HEK293 (cell line): Measurements from ENCODE around the gene RIMS4.

Experiments used
- CTCF ChIA-PET: fragments of 350-600 bp; formaldehyde crosslinking; extraction: SDS; loops from one replicate; lab custom pipeline; 2021; ENCODE audit warnings: antibody characterized with exemption; lab: Yijun Ruan, JAX
- POLR2A ChIA-PET: fragments of 300-600 bp; formaldehyde crosslinking; extraction: SDS; loops from one replicate; lab custom pipeline; 2020; ENCODE audit warnings: antibody characterized with exemption, inconsistent platforms; lab: Yijun Ruan, JAX
- H3K27ac ChIP-seq: fragments of 200-500 bp; sonication (Bioruptor generic); 2 replicates; pipeline ENCODE4 v1.5.1; 2014; ENCODE audit warnings: low read depth, low read length, control low read depth, inconsistent platforms; ENCODE audit errors: extremely low read depth
- H3K36me3 ChIP-seq, 2 experiments: fragments of 200-500 bp in 1 of 2; sonication (Bioruptor generic) in 1 of 2; 1 replicate in 1 of 2; 2 replicates in 1 of 2; pipeline ENCODE4 v1.5.1; 2014 to 2017; ENCODE audit warnings: inconsistent platforms in 2 of 2, low read length in 2 of 2; ENCODE audit not compliant: control insufficient read depth in 2 of 2, insufficient read depth in 1 of 2
- H3K4me1 ChIP-seq: fragments of 200-500 bp; sonication (Bioruptor generic); 2 replicates; pipeline ENCODE4 v1.5.1; 2014; ENCODE audit warnings: mild to moderate bottlenecking, low read length, inconsistent platforms; ENCODE audit not compliant: control insufficient read depth, insufficient read depth
- H3K4me3 ChIP-seq: 2 replicates; pipeline ENCODE4 v1.5.1; 2011; ENCODE audit warnings: low read depth, mild to moderate bottlenecking, control low read depth, low read length, moderate library complexity
- H3K9me3 ChIP-seq: fragments of 200-500 bp; sonication (Bioruptor generic); 2 replicates; pipeline ENCODE4 v1.5.1; 2014; ENCODE audit warnings: low read depth, low read length, inconsistent platforms; ENCODE audit not compliant: control insufficient read depth, insufficient read depth
- ZNF140 ChIP-seq: fragments of 450-650 bp; formaldehyde crosslinking; IDR thresholded peaks from 2 replicates; pipeline ENCODE4 v1.5.1; 2016; ENCODE audit warnings: missing biosample characterization, missing genetic modification characterization
- ZNF2 ChIP-seq: fragments of 450-650 bp; formaldehyde crosslinking; IDR thresholded peaks from 2 replicates; pipeline ENCODE4 v1.5.1; 2016; ENCODE audit warnings: missing biosample characterization, missing genetic modification characterization
- ZNF335 ChIP-seq: fragments of 450-650 bp; formaldehyde crosslinking; conservative IDR thresholded peaks from 2 replicates; pipeline ENCODE4 v1.5.1; 2016; ENCODE audit warnings: missing biosample characterization, missing genetic modification characterization
- ZNF48 ChIP-seq: fragments of 450-650 bp; formaldehyde crosslinking; IDR thresholded peaks from 2 replicates; pipeline ENCODE4 v1.5.1; 2016; ENCODE audit warnings: missing biosample characterization, missing genetic modification characterization
- ZNF600 ChIP-seq: fragments of 450-650 bp; formaldehyde crosslinking; IDR thresholded peaks from 2 replicates; pipeline ENCODE4 v1.5.1; 2016; ENCODE audit warnings: missing biosample characterization, missing genetic modification characterization
- ZNF792 ChIP-seq: fragments of 450-650 bp; formaldehyde crosslinking; IDR thresholded peaks from 2 replicates; pipeline ENCODE4 v1.5.1; 2016; ENCODE audit warnings: missing biosample characterization, missing genetic modification characterization
- TF ChIP-seq, protein P1 (sequence below): fragments of 450-650 bp; formaldehyde crosslinking; IDR thresholded peaks from 2 replicates; pipeline ENCODE4 v1.5.1; 2017; ENCODE audit warnings: missing biosample characterization, missing genetic modification characterization
- TF ChIP-seq, protein P2 (sequence below): fragments of 450-650 bp; formaldehyde crosslinking; IDR thresholded peaks from 2 replicates; pipeline ENCODE4 v1.5.1; 2016; ENCODE audit warnings: missing biosample characterization, missing genetic modification characterization, low read depth
- TF ChIP-seq, protein P3 (sequence below): fragments of 450-650 bp; formaldehyde crosslinking; conservative IDR thresholded peaks from 2 replicates; pipeline ENCODE4 v1.5.1; 2016; ENCODE audit warnings: low read depth, missing biosample characterization, missing genetic modification characterization
- TF ChIP-seq, protein P4 (sequence below): fragments of 450-650 bp; formaldehyde crosslinking; IDR thresholded peaks from 2 replicates; pipeline ENCODE4 v1.5.1; 2016; ENCODE audit warnings: missing biosample characterization, missing genetic modification characterization
- TF ChIP-seq, protein P5 (sequence below): fragments of 450-650 bp; formaldehyde crosslinking; IDR thresholded peaks from 2 replicates; pipeline ENCODE4 v1.5.1; 2016; ENCODE audit warnings: missing biosample characterization, missing genetic modification characterization
- TF ChIP-seq, protein P6 (sequence below): fragments of 450-650 bp; formaldehyde crosslinking; IDR thresholded peaks from 2 replicates; pipeline ENCODE4 v1.5.1; 2017; ENCODE audit warnings: missing biosample characterization, missing genetic modification characterization
- TF ChIP-seq, protein P7 (sequence below): fragments of 450-650 bp; IDR thresholded peaks from 2 replicates; pipeline ENCODE4 v1.5.1; 2018; ENCODE audit warnings: missing biosample characterization, missing genetic modification characterization
- TF ChIP-seq, protein P8 (sequence below): fragments of 450-650 bp; formaldehyde crosslinking; IDR thresholded peaks from 2 replicates; pipeline ENCODE4 v1.5.1; 2016; ENCODE audit warnings: missing biosample characterization, missing genetic modification characterization, borderline replicate concordance

RIMS4 gene

DNA sequence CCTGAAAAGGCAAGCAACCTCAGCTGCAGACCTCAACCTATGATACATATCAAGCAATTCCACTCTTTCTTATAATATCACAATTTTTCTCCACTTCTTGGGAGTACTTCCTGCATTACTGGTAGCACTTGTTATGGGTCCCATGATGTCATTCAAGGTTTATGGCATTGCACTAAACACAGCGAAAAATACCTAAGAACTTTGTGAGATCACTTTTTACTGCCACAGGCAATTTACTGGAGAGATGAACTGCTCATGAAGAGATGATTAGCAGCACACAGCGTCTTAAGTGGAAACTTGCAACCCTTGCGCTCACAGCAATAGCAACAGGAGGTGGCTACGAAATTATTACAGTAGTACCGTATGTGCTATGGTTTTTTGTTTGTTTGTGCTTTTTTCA, 19.3 kb upstream of the RIMS4 start:
- no peak overlapping the region for H3K27ac ChIP-seq
- H3K4me3 ChIP-seq, result no peak overlapping the region
- no peaks in the 10 kb centered on the region for H3K36me3 ChIP-seq
- ChIA-PET CTCF (no interaction called here), POLR2A (no interaction called here)
- H3K9me3 ChIP-seq, result no peaks in the 10 kb centered on the region
- H3K4me1 ChIP-seq, result no peaks in the 10 kb centered on the region
- TF ChIP-seq, protein P1, sequence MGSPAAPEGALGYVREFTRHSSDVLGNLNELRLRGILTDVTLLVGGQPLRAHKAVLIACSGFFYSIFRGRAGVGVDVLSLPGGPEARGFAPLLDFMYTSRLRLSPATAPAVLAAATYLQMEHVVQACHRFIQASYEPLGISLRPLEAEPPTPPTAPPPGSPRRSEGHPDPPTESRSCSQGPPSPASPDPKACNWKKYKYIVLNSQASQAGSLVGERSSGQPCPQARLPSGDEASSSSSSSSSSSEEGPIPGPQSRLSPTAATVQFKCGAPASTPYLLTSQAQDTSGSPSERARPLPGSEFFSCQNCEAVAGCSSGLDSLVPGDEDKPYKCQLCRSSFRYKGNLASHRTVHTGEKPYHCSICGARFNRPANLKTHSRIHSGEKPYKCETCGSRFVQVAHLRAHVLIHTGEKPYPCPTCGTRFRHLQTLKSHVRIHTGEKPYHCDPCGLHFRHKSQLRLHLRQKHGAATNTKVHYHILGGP (tag by site-specific recombination), result no peak
- TF ChIP-seq, protein P2, sequence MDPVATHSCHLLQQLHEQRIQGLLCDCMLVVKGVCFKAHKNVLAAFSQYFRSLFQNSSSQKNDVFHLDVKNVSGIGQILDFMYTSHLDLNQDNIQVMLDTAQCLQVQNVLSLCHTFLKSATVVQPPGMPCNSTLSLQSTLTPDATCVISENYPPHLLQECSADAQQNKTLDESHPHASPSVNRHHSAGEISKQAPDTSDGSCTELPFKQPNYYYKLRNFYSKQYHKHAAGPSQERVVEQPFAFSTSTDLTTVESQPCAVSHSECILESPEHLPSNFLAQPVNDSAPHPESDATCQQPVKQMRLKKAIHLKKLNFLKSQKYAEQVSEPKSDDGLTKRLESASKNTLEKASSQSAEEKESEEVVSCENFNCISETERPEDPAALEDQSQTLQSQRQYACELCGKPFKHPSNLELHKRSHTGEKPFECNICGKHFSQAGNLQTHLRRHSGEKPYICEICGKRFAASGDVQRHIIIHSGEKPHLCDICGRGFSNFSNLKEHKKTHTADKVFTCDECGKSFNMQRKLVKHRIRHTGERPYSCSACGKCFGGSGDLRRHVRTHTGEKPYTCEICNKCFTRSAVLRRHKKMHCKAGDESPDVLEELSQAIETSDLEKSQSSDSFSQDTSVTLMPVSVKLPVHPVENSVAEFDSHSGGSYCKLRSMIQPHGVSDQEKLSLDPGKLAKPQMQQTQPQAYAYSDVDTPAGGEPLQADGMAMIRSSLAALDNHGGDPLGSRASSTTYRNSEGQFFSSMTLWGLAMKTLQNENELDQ (tag by site-specific recombination), result no peak
- TF ChIP-seq ZNF2 (tag by site-specific recombination), result no peak
- TF ChIP-seq, protein P3, sequence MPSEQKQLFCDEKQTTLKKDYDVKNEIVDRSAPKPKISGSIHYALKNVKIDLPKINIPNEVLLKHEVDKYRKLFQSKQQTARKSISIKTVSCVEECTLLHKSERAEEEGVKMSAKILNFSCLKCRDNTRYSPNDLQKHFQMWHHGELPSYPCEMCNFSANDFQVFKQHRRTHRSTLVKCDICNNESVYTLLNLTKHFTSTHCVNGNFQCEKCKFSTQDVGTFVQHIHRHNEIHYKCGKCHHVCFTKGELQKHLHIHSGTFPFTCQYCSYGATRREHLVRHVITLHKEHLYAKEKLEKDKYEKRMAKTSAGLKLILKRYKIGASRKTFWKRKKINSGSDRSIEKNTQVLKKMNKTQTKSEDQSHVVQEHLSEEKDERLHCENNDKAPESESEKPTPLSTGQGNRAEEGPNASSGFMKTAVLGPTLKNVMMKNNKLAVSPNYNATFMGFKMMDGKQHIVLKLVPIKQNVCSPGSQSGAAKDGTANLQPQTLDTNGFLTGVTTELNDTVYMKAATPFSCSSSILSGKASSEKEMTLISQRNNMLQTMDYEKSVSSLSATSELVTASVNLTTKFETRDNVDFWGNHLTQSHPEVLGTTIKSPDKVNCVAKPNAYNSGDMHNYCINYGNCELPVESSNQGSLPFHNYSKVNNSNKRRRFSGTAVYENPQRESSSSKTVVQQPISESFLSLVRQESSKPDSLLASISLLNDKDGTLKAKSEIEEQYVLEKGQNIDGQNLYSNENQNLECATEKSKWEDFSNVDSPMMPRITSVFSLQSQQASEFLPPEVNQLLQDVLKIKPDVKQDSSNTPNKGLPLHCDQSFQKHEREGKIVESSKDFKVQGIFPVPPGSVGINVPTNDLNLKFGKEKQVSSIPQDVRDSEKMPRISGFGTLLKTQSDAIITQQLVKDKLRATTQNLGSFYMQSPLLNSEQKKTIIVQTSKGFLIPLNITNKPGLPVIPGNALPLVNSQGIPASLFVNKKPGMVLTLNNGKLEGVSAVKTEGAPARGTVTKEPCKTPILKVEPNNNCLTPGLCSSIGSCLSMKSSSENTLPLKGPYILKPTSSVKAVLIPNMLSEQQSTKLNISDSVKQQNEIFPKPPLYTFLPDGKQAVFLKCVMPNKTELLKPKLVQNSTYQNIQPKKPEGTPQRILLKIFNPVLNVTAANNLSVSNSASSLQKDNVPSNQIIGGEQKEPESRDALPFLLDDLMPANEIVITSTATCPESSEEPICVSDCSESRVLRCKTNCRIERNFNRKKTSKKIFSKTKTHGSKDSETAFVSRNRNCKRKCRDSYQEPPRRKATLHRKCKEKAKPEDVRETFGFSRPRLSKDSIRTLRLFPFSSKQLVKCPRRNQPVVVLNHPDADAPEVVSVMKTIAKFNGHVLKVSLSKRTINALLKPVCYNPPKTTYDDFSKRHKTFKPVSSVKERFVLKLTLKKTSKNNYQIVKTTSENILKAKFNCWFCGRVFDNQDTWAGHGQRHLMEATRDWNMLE (tag by site-specific recombination), result no peak
- TF ChIP-seq, protein P4, sequence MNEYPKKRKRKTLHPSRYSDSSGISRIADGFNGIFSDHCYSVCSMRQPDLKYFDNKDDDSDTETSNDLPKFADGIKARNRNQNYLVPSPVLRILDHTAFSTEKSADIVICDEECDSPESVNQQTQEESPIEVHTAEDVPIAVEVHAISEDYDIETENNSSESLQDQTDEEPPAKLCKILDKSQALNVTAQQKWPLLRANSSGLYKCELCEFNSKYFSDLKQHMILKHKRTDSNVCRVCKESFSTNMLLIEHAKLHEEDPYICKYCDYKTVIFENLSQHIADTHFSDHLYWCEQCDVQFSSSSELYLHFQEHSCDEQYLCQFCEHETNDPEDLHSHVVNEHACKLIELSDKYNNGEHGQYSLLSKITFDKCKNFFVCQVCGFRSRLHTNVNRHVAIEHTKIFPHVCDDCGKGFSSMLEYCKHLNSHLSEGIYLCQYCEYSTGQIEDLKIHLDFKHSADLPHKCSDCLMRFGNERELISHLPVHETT (tag by site-specific recombination), result 0 out of 2 replicates have a peak, but pooled peaks have one; percentile 35
- peak; percentile 69 for TF ChIP-seq ZNF600 (tag by site-specific recombination)
- TF ChIP-seq ZNF140, result peak; percentile 86; the same call in 1 of the 2 replicates
- no peak for TF ChIP-seq ZNF792 (tag by site-specific recombination)
- TF ChIP-seq ZNF48 (tag by site-specific recombination), result no peak
- TF ChIP-seq, protein P5, sequence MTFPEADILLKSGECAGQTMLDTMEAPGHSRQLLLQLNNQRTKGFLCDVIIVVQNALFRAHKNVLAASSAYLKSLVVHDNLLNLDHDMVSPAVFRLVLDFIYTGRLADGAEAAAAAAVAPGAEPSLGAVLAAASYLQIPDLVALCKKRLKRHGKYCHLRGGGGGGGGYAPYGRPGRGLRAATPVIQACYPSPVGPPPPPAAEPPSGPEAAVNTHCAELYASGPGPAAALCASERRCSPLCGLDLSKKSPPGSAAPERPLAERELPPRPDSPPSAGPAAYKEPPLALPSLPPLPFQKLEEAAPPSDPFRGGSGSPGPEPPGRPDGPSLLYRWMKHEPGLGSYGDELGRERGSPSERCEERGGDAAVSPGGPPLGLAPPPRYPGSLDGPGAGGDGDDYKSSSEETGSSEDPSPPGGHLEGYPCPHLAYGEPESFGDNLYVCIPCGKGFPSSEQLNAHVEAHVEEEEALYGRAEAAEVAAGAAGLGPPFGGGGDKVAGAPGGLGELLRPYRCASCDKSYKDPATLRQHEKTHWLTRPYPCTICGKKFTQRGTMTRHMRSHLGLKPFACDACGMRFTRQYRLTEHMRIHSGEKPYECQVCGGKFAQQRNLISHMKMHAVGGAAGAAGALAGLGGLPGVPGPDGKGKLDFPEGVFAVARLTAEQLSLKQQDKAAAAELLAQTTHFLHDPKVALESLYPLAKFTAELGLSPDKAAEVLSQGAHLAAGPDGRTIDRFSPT (tag by site-specific recombination), result peak; percentile 57; the same call in 1 of the 2 replicates
- TF ChIP-seq, protein P6, sequence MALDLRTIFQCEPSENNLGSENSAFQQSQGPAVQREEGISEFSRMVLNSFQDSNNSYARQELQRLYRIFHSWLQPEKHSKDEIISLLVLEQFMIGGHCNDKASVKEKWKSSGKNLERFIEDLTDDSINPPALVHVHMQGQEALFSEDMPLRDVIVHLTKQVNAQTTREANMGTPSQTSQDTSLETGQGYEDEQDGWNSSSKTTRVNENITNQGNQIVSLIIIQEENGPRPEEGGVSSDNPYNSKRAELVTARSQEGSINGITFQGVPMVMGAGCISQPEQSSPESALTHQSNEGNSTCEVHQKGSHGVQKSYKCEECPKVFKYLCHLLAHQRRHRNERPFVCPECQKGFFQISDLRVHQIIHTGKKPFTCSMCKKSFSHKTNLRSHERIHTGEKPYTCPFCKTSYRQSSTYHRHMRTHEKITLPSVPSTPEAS (tag by site-specific recombination), result no peak
- TF ChIP-seq, protein P7, sequence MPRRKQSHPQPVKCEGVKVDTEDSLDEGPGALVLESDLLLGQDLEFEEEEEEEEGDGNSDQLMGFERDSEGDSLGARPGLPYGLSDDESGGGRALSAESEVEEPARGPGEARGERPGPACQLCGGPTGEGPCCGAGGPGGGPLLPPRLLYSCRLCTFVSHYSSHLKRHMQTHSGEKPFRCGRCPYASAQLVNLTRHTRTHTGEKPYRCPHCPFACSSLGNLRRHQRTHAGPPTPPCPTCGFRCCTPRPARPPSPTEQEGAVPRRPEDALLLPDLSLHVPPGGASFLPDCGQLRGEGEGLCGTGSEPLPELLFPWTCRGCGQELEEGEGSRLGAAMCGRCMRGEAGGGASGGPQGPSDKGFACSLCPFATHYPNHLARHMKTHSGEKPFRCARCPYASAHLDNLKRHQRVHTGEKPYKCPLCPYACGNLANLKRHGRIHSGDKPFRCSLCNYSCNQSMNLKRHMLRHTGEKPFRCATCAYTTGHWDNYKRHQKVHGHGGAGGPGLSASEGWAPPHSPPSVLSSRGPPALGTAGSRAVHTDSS (tag by site-specific recombination), result no peak
- peak; percentile 43 for TF ChIP-seq ZNF335 (tag by site-specific recombination)
- TF ChIP-seq, protein P8, sequence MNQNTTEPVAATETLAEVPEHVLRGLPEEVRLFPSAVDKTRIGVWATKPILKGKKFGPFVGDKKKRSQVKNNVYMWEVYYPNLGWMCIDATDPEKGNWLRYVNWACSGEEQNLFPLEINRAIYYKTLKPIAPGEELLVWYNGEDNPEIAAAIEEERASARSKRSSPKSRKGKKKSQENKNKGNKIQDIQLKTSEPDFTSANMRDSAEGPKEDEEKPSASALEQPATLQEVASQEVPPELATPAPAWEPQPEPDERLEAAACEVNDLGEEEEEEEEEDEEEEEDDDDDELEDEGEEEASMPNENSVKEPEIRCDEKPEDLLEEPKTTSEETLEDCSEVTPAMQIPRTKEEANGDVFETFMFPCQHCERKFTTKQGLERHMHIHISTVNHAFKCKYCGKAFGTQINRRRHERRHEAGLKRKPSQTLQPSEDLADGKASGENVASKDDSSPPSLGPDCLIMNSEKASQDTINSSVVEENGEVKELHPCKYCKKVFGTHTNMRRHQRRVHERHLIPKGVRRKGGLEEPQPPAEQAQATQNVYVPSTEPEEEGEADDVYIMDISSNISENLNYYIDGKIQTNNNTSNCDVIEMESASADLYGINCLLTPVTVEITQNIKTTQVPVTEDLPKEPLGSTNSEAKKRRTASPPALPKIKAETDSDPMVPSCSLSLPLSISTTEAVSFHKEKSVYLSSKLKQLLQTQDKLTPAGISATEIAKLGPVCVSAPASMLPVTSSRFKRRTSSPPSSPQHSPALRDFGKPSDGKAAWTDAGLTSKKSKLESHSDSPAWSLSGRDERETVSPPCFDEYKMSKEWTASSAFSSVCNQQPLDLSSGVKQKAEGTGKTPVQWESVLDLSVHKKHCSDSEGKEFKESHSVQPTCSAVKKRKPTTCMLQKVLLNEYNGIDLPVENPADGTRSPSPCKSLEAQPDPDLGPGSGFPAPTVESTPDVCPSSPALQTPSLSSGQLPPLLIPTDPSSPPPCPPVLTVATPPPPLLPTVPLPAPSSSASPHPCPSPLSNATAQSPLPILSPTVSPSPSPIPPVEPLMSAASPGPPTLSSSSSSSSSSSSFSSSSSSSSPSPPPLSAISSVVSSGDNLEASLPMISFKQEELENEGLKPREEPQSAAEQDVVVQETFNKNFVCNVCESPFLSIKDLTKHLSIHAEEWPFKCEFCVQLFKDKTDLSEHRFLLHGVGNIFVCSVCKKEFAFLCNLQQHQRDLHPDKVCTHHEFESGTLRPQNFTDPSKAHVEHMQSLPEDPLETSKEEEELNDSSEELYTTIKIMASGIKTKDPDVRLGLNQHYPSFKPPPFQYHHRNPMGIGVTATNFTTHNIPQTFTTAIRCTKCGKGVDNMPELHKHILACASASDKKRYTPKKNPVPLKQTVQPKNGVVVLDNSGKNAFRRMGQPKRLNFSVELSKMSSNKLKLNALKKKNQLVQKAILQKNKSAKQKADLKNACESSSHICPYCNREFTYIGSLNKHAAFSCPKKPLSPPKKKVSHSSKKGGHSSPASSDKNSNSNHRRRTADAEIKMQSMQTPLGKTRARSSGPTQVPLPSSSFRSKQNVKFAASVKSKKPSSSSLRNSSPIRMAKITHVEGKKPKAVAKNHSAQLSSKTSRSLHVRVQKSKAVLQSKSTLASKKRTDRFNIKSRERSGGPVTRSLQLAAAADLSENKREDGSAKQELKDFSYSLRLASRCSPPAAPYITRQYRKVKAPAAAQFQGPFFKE, result no peak
